HFF-Myc (cell line): ENCODE data around the gene COQ3.

ENCODE experiments used
- DNase-seq: peaks from one replicate; pipeline ENCODE4 v3.0.0-alpha.2; 2011; ENCODE audit warnings: low read depth; ENCODE audit errors: extremely low read depth
- H3K4me3 ChIP-seq: replicated peaks from 2 replicates; pipeline ENCODE4 v1.5.1; 2011; ENCODE audit warnings: low read depth, mild to moderate bottlenecking, control low read depth, low read length
- CTCF ChIP-seq: IDR thresholded peaks from 2 replicates; pipeline ENCODE4 v1.5.1; 2012; ENCODE audit warnings: mild to moderate bottlenecking, low read depth, low read length, control low read depth; ENCODE audit errors: missing control alignments

COQ3 gene

GRCh38 chr6:99415446-99415845 lies 21.5 kb upstream of the COQ3 start:
- H3K4me3 ChIP-seq = no peak overlapping the region
- TF ChIP-seq CTCF = no peak
- no peak for DNase-seq

- DNase-seq = no peak
- no peak for TF ChIP-seq CTCF
- H3K4me3 ChIP-seq = no peak overlapping the region
Observed at GRCh38 chr6:99412065-99412464, 18.1 kb upstream of the COQ3 start.

GRCh38 chr6:99409672-99410071 lies 15.7 kb upstream of the COQ3 start:
- no peak for DNase-seq
- TF ChIP-seq CTCF = no peak
- H3K4me3 ChIP-seq = no peak overlapping the region

- no peak for DNase-seq
- no peak for TF ChIP-seq CTCF
- H3K4me3 ChIP-seq = no peak overlapping the region
Observed at GRCh38 chr6:99407076-99407475, 13.1 kb upstream of the COQ3 start.

DNA sequence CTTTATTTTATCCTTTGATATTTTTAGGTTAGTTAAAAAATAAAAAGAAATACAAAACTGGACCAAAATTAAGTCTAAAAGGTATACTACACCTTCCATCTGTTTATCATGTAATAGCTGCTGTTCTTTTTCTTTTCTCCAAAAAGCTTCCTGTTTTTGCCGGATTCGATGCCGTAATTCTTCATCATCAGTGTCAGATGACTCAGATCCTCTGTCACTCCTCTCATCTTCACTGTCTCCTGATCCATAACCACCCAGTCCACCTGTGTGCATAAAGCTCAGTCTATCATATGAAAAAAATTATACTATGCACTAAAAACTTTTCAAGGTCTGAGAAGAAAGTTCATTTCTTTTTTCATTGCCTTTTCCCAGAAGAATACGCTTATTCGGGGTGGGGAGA lies 8.5 kb upstream of the COQ3 start:
- no peak for DNase-seq
- no peak overlapping the region for H3K4me3 ChIP-seq

GRCh38 chr6:99397287-99397686 lies 3.3 kb upstream of the COQ3 start:
- no peak for DNase-seq
- TF ChIP-seq CTCF = no peak
- H3K4me3 ChIP-seq = no peak overlapping the region

More for the DNA sequence above, 8.5 kb upstream of the COQ3 start:
- no peak for TF ChIP-seq CTCF

GRCh38 chr6:99393366-99393697 lies 663 bp downstream of the COQ3 start:
- peak overlapping the region; percentile 81 for H3K4me3 ChIP-seq
- DNase-seq = no peak
- no peak for TF ChIP-seq CTCF
